ENCODE data around the gene LHB.

- TF ChIP-seq CTCF (IDR thresholded peaks at IDR 0.05 in 4 of 5, conservative IDR thresholded peaks at IDR 0.05 in 1 of 5) (no peak), POLR2A (IDR thresholded peaks at IDR 0.05) (no peak)
These were observed 28.6 kb downstream of the LHB start for GRCh38 chr19:48988286-48988685.
